Measurements from ENCODE around the gene RAD52.

RAD52 gene

DNA sequence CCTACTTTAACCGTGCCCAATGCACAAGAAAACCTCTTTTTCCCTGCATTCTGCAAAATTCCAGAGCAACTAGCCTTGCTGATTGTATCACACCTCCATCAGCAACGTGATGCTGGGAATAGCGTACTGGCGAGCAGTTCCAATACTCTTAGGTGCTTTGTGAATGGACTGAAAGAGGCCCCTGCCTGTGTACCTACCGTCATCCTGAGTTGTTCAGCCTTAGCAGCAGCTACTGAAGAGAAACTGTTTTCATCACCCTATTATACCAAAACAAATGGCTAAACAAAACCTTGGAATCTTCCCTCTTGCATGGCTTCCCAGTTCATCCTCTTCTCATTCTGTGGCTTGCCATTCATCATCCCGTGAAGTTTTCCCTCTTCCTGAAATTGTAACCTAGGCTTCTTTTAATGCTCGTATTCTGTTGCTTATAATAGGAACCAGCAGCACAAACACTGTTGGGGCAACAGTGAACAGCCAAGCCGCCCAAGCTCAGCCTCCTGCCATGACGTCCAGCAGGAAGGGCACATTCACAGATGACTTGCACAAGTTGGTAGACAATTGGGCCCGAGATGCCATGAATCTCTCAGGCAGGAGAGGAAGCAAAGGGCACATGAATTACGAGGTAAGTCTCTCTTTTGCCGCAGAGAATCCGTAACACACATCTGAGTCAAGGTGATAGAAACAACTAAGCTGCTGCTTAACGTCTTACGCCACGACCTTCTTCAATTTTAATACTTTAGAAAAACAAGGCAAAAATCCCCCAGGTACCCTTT lies 41.9 kb downstream of the RAD52 start:
- no peak for DNase-seq (ENCODE audit: low read depth)
- H3K4me3 ChIP-seq (ENCODE audit: low read depth, low read length), result no peak overlapping the region
- TF ChIP-seq, protein P1, sequence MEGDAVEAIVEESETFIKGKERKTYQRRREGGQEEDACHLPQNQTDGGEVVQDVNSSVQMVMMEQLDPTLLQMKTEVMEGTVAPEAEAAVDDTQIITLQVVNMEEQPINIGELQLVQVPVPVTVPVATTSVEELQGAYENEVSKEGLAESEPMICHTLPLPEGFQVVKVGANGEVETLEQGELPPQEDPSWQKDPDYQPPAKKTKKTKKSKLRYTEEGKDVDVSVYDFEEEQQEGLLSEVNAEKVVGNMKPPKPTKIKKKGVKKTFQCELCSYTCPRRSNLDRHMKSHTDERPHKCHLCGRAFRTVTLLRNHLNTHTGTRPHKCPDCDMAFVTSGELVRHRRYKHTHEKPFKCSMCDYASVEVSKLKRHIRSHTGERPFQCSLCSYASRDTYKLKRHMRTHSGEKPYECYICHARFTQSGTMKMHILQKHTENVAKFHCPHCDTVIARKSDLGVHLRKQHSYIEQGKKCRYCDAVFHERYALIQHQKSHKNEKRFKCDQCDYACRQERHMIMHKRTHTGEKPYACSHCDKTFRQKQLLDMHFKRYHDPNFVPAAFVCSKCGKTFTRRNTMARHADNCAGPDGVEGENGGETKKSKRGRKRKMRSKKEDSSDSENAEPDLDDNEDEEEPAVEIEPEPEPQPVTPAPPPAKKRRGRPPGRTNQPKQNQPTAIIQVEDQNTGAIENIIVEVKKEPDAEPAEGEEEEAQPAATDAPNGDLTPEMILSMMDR (IDR thresholded peaks at IDR 0.05; ENCODE audit: low read depth, low read length, missing control alignments), result no peak

DNA sequence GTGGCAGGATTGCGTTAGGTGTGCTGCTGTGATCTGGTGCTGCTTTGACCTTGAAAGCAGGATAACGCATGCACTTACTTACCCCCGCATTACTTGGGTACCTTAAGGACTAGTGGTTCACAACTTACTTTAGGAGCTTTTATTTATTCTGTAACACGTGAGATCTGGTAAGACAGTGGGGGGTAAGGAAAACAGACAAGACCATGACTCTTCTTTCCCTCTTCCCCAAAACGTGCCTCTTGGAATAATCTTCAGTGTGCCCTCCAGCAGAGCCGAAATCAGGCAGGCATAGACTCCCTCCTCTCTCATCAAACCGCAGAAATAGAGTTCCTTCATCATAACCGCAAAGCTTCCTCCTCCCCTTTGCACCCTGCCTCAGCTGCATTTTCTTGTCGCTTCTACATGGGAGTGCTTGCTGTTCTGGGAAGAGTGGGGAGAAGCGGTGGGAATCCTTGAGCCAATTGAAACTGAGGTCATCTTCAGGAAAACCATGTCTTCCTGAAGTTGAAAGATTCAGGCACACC lies 43.4 kb downstream of the RAD52 start:
- TF ChIP-seq, protein P1 (IDR thresholded peaks at IDR 0.05; ENCODE audit: low read depth, low read length, missing control alignments), result no peak
- DNase-seq (ENCODE audit: low read depth), result no peak
- no peak overlapping the region for H3K4me3 ChIP-seq (ENCODE audit: low read depth, low read length)

DNA sequence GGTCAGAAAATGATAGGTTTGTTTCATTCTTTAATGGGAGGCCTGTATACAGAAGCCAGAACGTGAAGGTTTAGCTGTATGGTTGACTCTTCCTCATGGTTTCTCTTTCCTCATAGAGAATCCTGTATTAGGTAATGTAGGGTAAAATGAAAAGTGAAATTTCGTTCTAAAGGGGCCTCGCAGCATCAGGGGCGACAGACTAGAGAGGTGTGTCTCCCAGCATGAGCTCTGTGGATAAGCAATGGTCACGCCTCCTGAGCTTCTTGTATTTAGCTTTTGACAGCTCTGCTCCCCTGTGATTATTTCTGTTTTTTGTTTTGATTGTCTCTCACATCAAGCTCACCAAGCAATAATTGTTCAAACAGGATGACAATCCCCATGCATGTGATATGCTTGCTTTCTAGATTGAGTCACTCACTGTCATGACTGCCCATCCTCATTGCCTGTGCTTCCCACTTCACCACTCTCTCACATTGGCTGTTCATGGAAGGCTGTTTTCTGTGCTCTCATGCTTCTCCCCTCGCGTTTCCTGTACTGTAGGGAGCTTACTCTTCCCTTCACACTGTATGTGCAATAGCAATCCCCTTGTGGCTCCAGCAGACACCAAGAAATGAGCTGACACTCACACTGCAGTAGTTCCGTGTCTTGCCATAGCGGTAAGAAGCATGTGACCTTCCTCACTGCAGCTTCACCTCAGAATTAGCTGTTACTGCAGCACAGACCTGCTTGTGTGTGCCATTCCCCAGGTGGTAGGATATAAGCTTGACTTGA lies 44.0 kb downstream of the RAD52 start:
- H3K4me3 ChIP-seq (ENCODE audit: low read depth, low read length), result no peak overlapping the region
- DNase-seq (ENCODE audit: low read depth), result no peak

DNA sequence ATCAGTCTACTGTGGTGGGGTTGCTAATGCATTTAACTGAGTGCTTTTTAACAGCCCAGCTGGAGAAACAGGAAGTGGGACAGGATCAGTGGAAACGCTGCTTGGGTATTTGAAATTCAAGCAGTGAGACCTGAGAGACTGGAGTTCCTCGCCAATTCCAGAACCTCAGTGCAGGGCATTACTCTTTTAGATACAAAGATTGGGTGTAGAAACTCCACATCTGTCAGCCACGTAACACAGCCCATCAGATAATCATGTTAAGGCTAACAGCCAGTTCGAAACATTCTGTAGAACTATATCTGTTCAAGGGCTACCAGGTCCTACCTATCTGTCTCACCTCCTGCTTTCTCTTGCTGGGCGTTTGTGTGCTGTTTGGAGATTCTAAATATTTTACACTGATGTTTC lies 45.5 kb downstream of the RAD52 start:
- DNase-seq (ENCODE audit: low read depth), result no peak
- no peak overlapping the region for H3K4me3 ChIP-seq (ENCODE audit: low read depth, low read length)
- TF ChIP-seq, protein P1 (IDR thresholded peaks at IDR 0.05; ENCODE audit: low read depth, low read length, missing control alignments), result no peak

More for the DNA sequence above, 44.0 kb downstream of the RAD52 start:
- TF ChIP-seq, protein P1 (IDR thresholded peaks at IDR 0.05; ENCODE audit: low read depth, low read length, missing control alignments), result no peak

DNA sequence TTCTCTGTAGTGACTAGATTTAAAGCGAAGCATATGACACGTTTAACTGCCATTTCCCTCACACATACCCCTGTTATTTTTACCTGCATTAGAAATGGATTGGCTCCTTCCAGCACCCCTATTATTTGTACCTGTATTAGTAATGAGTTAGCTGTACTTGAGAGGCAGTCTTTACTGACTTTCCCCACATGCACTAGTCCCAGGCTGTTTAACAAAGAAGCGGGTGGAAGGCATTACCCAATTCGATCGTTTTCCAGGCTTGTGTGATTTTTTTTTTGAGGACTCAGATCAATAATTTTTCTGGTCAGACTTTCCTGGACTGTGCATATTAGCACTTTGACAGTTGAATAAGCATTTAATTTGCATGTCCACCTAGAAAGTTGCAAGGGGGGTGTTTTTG lies 46.4 kb downstream of the RAD52 start:
- TF ChIP-seq, protein P1 (IDR thresholded peaks at IDR 0.05; ENCODE audit: low read depth, low read length, missing control alignments), result no peak
- H3K4me3 ChIP-seq (ENCODE audit: low read depth, low read length), result no peak overlapping the region
- DNase-seq (ENCODE audit: low read depth), result no peak

DNA sequence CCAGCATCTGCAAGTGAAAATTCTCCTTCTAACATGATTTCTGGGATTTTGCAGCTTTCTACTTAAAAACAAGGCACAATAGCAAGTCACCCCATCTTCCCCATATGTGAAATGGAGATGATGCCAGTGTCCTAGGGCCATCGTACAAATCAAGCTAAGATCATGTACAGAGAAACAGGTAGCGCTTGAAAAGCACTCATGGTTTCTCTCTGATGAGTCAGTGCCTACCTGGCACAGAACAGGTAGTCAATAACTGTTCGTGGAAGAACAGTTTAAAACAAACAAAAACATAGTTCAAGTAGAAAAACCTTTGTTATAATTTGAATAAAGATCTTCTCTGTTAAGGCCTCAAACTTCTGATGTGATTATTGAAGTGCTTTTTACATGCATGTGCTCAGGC lies 46.9 kb downstream of the RAD52 start:
- TF ChIP-seq, protein P1 (IDR thresholded peaks at IDR 0.05; ENCODE audit: low read depth, low read length, missing control alignments), result no peak
- no peak overlapping the region for H3K4me3 ChIP-seq (ENCODE audit: low read depth, low read length)
- DNase-seq (ENCODE audit: low read depth), result no peak

All from GM12864 (cell line).